HG03159 (cell line): ENCODE measurements around the gene LYPD3.

Source experiments
- ATAC-seq: cut with Tn5 transposase; IDR thresholded peaks from one replicate; pipeline ENCODE4 v1.9.1; 2021; ENCODE audit warnings: mild to moderate bottlenecking, moderate library complexity; ENCODE audit not compliant: unreplicated experiment

LYPD3 gene

GRCh38 chr19:43486412-43486811 lies 21.0 kb upstream of the LYPD3 start:
- ATAC-seq, result no peak

GRCh38 chr19:43485951-43486350 lies 20.5 kb upstream of the LYPD3 start:
- no peak for ATAC-seq

GRCh38 chr19:43483281-43483680 lies 17.9 kb upstream of the LYPD3 start:
- no peak for ATAC-seq

- no peak for ATAC-seq
These were observed 16.8 kb upstream of the LYPD3 start for GRCh38 chr19:43482193-43482592.

- no peak for ATAC-seq
These were observed 16.3 kb upstream of the LYPD3 start for GRCh38 chr19:43481701-43482100.

- no peak for ATAC-seq
These were observed 15.2 kb upstream of the LYPD3 start for GRCh38 chr19:43480574-43480973.

GRCh38 chr19:43479961-43480561 lies 14.7 kb upstream of the LYPD3 start:
- no peak for ATAC-seq

- no peak for ATAC-seq
These were observed 13.8 kb upstream of the LYPD3 start for GRCh38 chr19:43479226-43479625.

- no peak for ATAC-seq
These were observed 12.9 kb upstream of the LYPD3 start for GRCh38 chr19:43478323-43478722.

- no peak for ATAC-seq
These were observed 11.2 kb upstream of the LYPD3 start for GRCh38 chr19:43476606-43477005.

GRCh38 chr19:43474986-43475705 lies 9.7 kb upstream of the LYPD3 start:
- ATAC-seq, result peak; percentile 78

- ATAC-seq, result no peak
These were observed 9.1 kb upstream of the LYPD3 start for GRCh38 chr19:43474487-43474886.

- no peak for ATAC-seq
These were observed 5.7 kb upstream of the LYPD3 start for GRCh38 chr19:43471091-43471490.

GRCh38 chr19:43470288-43470687 lies 4.9 kb upstream of the LYPD3 start:
- ATAC-seq, result no peak

- ATAC-seq, result no peak
These were observed 3.7 kb upstream of the LYPD3 start for GRCh38 chr19:43469160-43469480.

GRCh38 chr19:43468354-43469159 lies 3.1 kb upstream of the LYPD3 start:
- ATAC-seq, result no peak

GRCh38 chr19:43467730-43468129 lies 2.3 kb upstream of the LYPD3 start:
- ATAC-seq, result no peak

- no peak for ATAC-seq
These were observed 1.9 kb upstream of the LYPD3 start for GRCh38 chr19:43467276-43467675.

- ATAC-seq, result no peak
These were observed 1.4 kb upstream of the LYPD3 start for GRCh38 chr19:43466793-43467192.

- peak; percentile 37 for ATAC-seq
These were observed 1.2 kb downstream of the LYPD3 start for GRCh38 chr19:43464134-43464775.

- peak; percentile 79 for ATAC-seq
These were observed 1.9 kb downstream of the LYPD3 start for GRCh38 chr19:43463381-43464133.
